AG04450 (cell line): ENCODE measurements around the gene IQSEC3. TPM values are rescaled to one million over a fixed set of nuclear protein-coding genes. Genes with fewer than 3 reads are reported as not detected.

Experiments used
- CTCF ChIA-PET: fragments of 300-600, 350-600 bp; formaldehyde crosslinking; extraction: SDS; loops from one replicate; lab custom pipeline; 2022; ENCODE audit warnings: antibody characterized with exemption, inconsistent platforms; lab: Charles Lee
- POLR2A ChIA-PET: fragments of 350-600 bp; formaldehyde crosslinking; extraction: SDS; loops from one replicate; lab custom pipeline; 2021; ENCODE audit warnings: antibody characterized with exemption, inconsistent platforms; lab: Yijun Ruan, JAX
- DNase-seq: peaks from one replicate; pipeline ENCODE4 v3.0.0-alpha.2; 2011; ENCODE audit warnings: low read depth, low spot score
- H3K27ac ChIP-seq: one replicate; pipeline ENCODE4 v1.5.1; 2012; ENCODE audit warnings: low read depth, low read length, control low read depth
- H3K27me3 ChIP-seq: one replicate; pipeline ENCODE4 v1.6.0; 2012; ENCODE audit warnings: low read length; ENCODE audit not compliant: control insufficient read depth, insufficient read depth
- H3K4me3 ChIP-seq: 2 replicates; pipeline ENCODE4 v1.5.1; 2011; ENCODE audit warnings: mild to moderate bottlenecking, low read depth, low read length, control low read depth
- H3K9me3 ChIP-seq: 2 replicates; pipeline ENCODE4 v1.5.1; 2012; ENCODE audit warnings: low read length; ENCODE audit not compliant: control insufficient read depth, insufficient read depth
- CTCF ChIP-seq: IDR thresholded peaks from 2 replicates; pipeline ENCODE4 v1.5.1; 2011; ENCODE audit warnings: low read depth, low read length, control low read depth, inconsistent platforms
- polyA plus RNA-seq: library from polyadenylated mRNA; depleted of rRNA; stranded (reverse); fragments of >200 nt; gene quantifications from 2 replicates; pipeline ENCODE4 v1.2.3, GENCODE V29; 2011

IQSEC3 gene
- polyA plus RNA-seq, 1 experiment = 0.47 TPM

- Histone ChIP-seq H3K4me3 (no peak overlapping the region; the same call in 1 of the 2 replicates), H3K27me3 (peaks cover 61% of the 10 kb centered on the region), H3K9me3 (no peaks in the 10 kb centered on the region; the same call in 1 of the 2 replicates), H3K27ac (no peak overlapping the region)
- CTCF ChIA-PET = no interaction called here
- DNase-seq = no peak
- TF ChIP-seq CTCF = no peak
- POLR2A ChIA-PET = no interaction called here
Measured at GRCh38 chr12:204261-204678, 137.7 kb downstream of the IQSEC3 start.

- ChIA-PET POLR2A (no interaction called here), CTCF (no interaction called here)
- H3K9me3 ChIP-seq = no peaks in the 10 kb centered on the region; the same call in 1 of the 2 replicates
- no peak for DNase-seq
- peaks cover 64% of the 10 kb centered on the region for H3K27me3 ChIP-seq
- no peak overlapping the region for H3K4me3 ChIP-seq
- no peak overlapping the region for H3K27ac ChIP-seq
- TF ChIP-seq CTCF = no peak
Measured at GRCh38 chr12:205026-205425, 138.5 kb downstream of the IQSEC3 start.

GRCh38 chr12:206746-207440 lies 140.3 kb downstream of the IQSEC3 start:
- no peak overlapping the region for H3K4me3 ChIP-seq
- H3K9me3 ChIP-seq = no peaks in the 10 kb centered on the region; the same call in 1 of the 2 replicates
- H3K27me3 ChIP-seq = peaks cover 67% of the 10 kb centered on the region
- ChIA-PET POLR2A (no interaction called here), CTCF (no interaction called here)
- DNase-seq = no peak
- no peak overlapping the region for H3K27ac ChIP-seq
- no peak for TF ChIP-seq CTCF

GRCh38 chr12:207804-208203 lies 141.2 kb downstream of the IQSEC3 start:
- Histone ChIP-seq H3K27ac (no peak overlapping the region), H3K27me3 (peaks cover 66% of the 10 kb centered on the region), H3K4me3 (no peak overlapping the region), H3K9me3 (no peaks in the 10 kb centered on the region; the same call in 1 of the 2 replicates)
- no peak for DNase-seq
- ChIA-PET CTCF (no interaction called here), POLR2A (no interaction called here)
- no peak for TF ChIP-seq CTCF

GRCh38 chr12:208813-209212 lies 142.2 kb downstream of the IQSEC3 start:
- Histone ChIP-seq H3K9me3 (no peaks in the 10 kb centered on the region; the same call in 1 of the 2 replicates), H3K4me3 (no peak overlapping the region), H3K27me3 (peaks cover 75% of the 10 kb centered on the region), H3K27ac (no peak overlapping the region)
- CTCF ChIA-PET = no interaction called here
- POLR2A ChIA-PET = no interaction called here
- no peak for DNase-seq
- TF ChIP-seq CTCF = no peak
